Measurements from ENCODE around the gene LRP5. TPM values are rescaled to one million over a fixed set of nuclear protein-coding genes. Genes with fewer than 3 reads are reported as not detected.
A peak's percentile ranks its signal among the peaks of the same experiment; 100 is the strongest.

The LRP5 gene
- total and polyA plus RNA-seq, 12 donors, result 10.7 to 277 (median 75.8) TPM

GRCh38 chr11:68271781-68272608 is 40.4 kb upstream of the LRP5 start, which contains the start of gene C11orf24:
Gene C11orf24 (minus strand): TSS chr11:68271973. CDS start chr11:68263767, 8,206 bp downstream.
- Histone ChIP-seq H3K36me3 (replicated peaks in 1 of 2) (peaks cover 0 to 11% of the 10 kb centered on the region in 2 donors), H3K4me3 (peak within 1 kb of the TSS; percentile 32 to 94 (median 68)), H3K27ac (peak within 1 kb of the TSS; percentile 79 to 94 (median 91)), H3K27me3 (no peaks in the 10 kb centered on the region), H3K9me3 (replicated peaks in 1 of 3) (no peaks in the 10 kb centered on the region), H3K4me1 (replicated peaks in 1 of 2) (peaks cover 0 to 27% of the 10 kb centered on the region in 2 donors)
- peak; percentile 94 to 96 (median 95) for DNase-seq
- TF ChIP-seq CTCF (IDR thresholded peaks at IDR 0.05) (peak in 3 of 6 experiments; percentile 11 to 17 (median 17)), POLR2A (IDR thresholded peaks at IDR 0.05) (peak; percentile 35 to 87)
- intact Hi-C loops (cut with DNase I), result no loop called here
- 0 to 1% (median 0%) methylated on average over 16 to 71 of the region's 71 CpGs for WGBS, 4 donors

DNA sequence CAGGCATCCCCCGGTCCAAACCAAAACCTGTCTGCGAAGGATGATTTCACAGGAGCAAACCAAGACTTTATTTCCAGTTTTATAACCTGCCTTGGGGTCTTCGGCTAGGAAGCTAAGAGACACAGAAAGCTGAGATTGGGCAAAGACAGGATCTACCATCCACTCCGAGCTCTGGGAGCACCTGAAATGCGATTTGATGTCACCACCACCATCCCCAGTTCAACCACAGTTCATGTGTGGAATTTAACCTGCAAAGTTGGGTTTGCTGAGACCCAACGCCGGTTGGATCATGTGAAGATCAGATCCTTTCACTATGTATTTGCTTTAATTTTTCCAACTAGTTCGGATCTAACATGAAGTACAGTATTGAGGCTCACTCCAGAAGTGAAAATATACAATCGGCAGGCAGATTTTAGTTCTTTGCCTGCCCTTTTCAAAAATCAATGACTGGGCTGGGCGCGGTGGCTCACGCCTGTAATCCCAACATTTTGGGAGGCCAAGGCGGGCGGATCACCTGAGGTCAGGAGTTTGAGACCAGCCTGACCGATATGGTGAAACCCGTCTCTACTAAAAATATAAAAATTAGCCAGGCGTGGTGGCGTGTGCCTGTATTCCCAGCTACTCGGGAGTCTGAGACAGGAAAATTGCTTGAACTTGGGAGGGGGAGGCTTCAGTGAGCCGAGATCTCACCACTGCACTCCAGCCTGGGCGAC is 39.2 kb upstream of the LRP5 start:
- intact Hi-C loops (cut with DNase I), result no loop called here
- no peaks in the 10 kb centered on the region for H3K36me3 ChIP-seq (replicated peaks in 1 of 2)
- H3K4me3 ChIP-seq, result peak overlapping the region in 1 of 4 donors; percentile 94
- peaks cover 0 to 27% of the 10 kb centered on the region in 2 donors for H3K4me1 ChIP-seq (replicated peaks in 1 of 2)
- DNase-seq, result no peak
- no peaks in the 10 kb centered on the region for H3K27me3 ChIP-seq
- no peaks in the 10 kb centered on the region for H3K9me3 ChIP-seq (replicated peaks in 1 of 3)
- H3K27ac ChIP-seq, result peak overlapping the region in 2 of 5 donors; percentile 37 to 79
- TF ChIP-seq POLR2A (IDR thresholded peaks at IDR 0.05) (no peak), CTCF (IDR thresholded peaks at IDR 0.05) (no peak)
- WGBS, 4 donors, result 89 to 95% (median 93%) methylated on average over 21 of the region's 21 CpGs

DNA sequence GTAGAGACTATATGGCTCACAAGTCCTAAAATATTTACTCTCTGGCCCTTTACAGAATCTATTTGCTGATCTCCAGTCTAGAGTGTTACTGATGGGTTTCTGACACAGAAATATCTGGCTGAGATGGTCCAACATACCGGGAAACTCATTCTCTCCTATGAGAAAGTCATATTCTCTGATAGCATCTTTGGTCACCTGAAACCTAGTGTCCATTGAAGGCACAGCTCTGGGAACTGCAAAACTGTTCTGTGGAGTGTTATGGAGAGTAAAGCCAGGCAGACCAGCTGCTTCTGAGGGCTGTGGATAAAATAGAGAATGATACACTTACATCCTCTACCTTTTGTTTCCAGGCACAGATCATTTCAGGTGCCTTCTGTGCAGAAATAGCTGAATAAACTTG is 38.1 kb upstream of the LRP5 start:
- no peaks in the 10 kb centered on the region for H3K27me3 ChIP-seq
- WGBS, 4 donors, result 75 to 92% (median 89%) methylated on average over 1 of the region's 1 CpG
- DNase-seq, result no peak
- peaks cover 0 to 22% of the 10 kb centered on the region in 2 donors for H3K4me1 ChIP-seq (replicated peaks in 1 of 2)
- no peak overlapping the region for H3K4me3 ChIP-seq
- no peaks in the 10 kb centered on the region for H3K36me3 ChIP-seq (replicated peaks in 1 of 2)
- no peak overlapping the region for H3K27ac ChIP-seq
- no peaks in the 10 kb centered on the region for H3K9me3 ChIP-seq (replicated peaks in 1 of 3)
- intact Hi-C loops (cut with DNase I), result no loop called here
- TF ChIP-seq CTCF (IDR thresholded peaks at IDR 0.05) (no peak), POLR2A (IDR thresholded peaks at IDR 0.05) (no peak)

Measured in adrenal gland (tissue), 12 donors.